Endodermal cell (in vitro differentiated cells): ENCODE data around the gene CNOT4. TPM values are rescaled to one million over a fixed set of nuclear protein-coding genes. Genes with fewer than 3 reads are reported as not detected.
"Not testable (repeated sequence)": the region's sequence is repeated elsewhere in the genome, so short reads cannot be mapped to it uniquely, and the experiment has no call there.

Source experiments
- DNase-seq: peaks from one replicate; pipeline ENCODE4 v3.0.0-alpha.2; 2017
- H3K27ac ChIP-seq: 2 replicates; pipeline ENCODE4 v1.5.1; 2013; ENCODE audit warnings: mild to moderate bottlenecking, low read depth, low read length, moderate library complexity
- H3K27me3 ChIP-seq: 2 replicates; pipeline ENCODE4 v1.6.1; 2013; ENCODE audit warnings: mild to moderate bottlenecking, low read length, moderate library complexity; ENCODE audit not compliant: insufficient read depth, control insufficient read depth, poor library complexity, severe bottlenecking
- H3K36me3 ChIP-seq: 2 replicates; pipeline ENCODE4 v1.7.0; 2013; ENCODE audit warnings: mild to moderate bottlenecking, low read length, moderate library complexity; ENCODE audit not compliant: control insufficient read depth, insufficient read depth
- H3K4me1 ChIP-seq: one replicate; pipeline ENCODE4 v1.7.0; 2013; ENCODE audit warnings: low read length; ENCODE audit not compliant: control insufficient read depth, insufficient read depth
- H3K4me3 ChIP-seq: 2 replicates; pipeline ENCODE4 v1.5.1; 2013; ENCODE audit warnings: mild to moderate bottlenecking, low read length, moderate library complexity
- H3K9ac ChIP-seq: 2 replicates; pipeline ENCODE4 v1.6.1; 2013; ENCODE audit warnings: mild to moderate bottlenecking, low read length, moderate library complexity; ENCODE audit not compliant: poor library complexity, severe bottlenecking; ENCODE audit errors: extremely low read depth
- H3K9me3 ChIP-seq: 2 replicates; pipeline ENCODE4 v1.6.1; 2013; ENCODE audit warnings: mild to moderate bottlenecking, low read length, moderate library complexity; ENCODE audit not compliant: control insufficient read depth
- H3K27ac Mint-ChIP-seq: 2 replicates; pipeline ENCODE4 v1.8.0; 2020; ENCODE audit warnings: mixed read lengths
- H3K27me3 Mint-ChIP-seq: 2 replicates; pipeline ENCODE4 v1.8.0; 2021; ENCODE audit warnings: mild to moderate bottlenecking, mixed read lengths; ENCODE audit not compliant: insufficient read depth
- H3K36me3 Mint-ChIP-seq: 2 replicates; pipeline ENCODE4 v1.8.0; 2020; ENCODE audit warnings: low read depth, mixed read lengths
- H3K4me1 Mint-ChIP-seq: 2 replicates; pipeline ENCODE4 v1.8.0; 2020; ENCODE audit warnings: mixed read lengths
- H3K4me3 Mint-ChIP-seq: 2 replicates; pipeline ENCODE4 v1.8.0; 2020; ENCODE audit warnings: mild to moderate bottlenecking, moderate library complexity, mixed read lengths
- H3K9me3 Mint-ChIP-seq: 2 replicates; pipeline ENCODE4 v1.8.0; 2020; ENCODE audit warnings: mild to moderate bottlenecking, mixed read lengths
- CTCF ChIP-seq: fragments of 200-600 bp; sonication (generic); conservative IDR thresholded peaks from 2 replicates; pipeline ENCODE4 v1.5.0; 2021; ENCODE audit warnings: antibody characterized with exemption, mild to moderate bottlenecking
- WGBS, 2 experiments: methylation state at CpG; one replicate each; pipeline versions ENCODE4 v1.1.5 to v1.1.7; 2013; ENCODE audit warnings: missing lambda C conversion rate in 2 of 2, mixed read lengths in 1 of 2; ENCODE audit not compliant: insufficient coverage in 1 of 2, insufficient read length in 1 of 2; 5-methylcytosine and 5-hydroxymethylcytosine counted together
- total RNA-seq, 2 donors: library from RNA; stranded (reverse); fragmentation: NEBNext Ultra II Directional in 1 of 2; extraction: Animal tissue kit (Norgen Biotek cat#: 25700) in 1 of 2; gene quantifications; 2 replicates in 1 of 2; 3 replicates in 1 of 2; pipeline ENCODE4 v1.2.1, GENCODE V29; 2021

Gene CNOT4
- total RNA-seq, 2 donors from 2014 or later: 22.7 to 23.8 TPM

GRCh38 chr7:135445690-135446089 lies 64.2 kb downstream of the CNOT4 start:
- TF ChIP-seq CTCF: no peak
- no peak overlapping the region for H3K27ac Mint-ChIP-seq
- H3K27ac ChIP-seq: no peak overlapping the region
- no peak for DNase-seq
- H3K36me3 ChIP-seq: peaks cover 4% of the 10 kb centered on the region
- no peaks in the 10 kb centered on the region for H3K4me1 Mint-ChIP-seq
- H3K4me3 ChIP-seq: no peak overlapping the region
- no peak overlapping the region for H3K4me3 Mint-ChIP-seq
- peaks cover 6% of the 10 kb centered on the region for H3K36me3 Mint-ChIP-seq
- H3K27me3 Mint-ChIP-seq: no peaks in the 10 kb centered on the region
- H3K27me3 ChIP-seq: no peaks in the 10 kb centered on the region
- peaks cover 3% of the 10 kb centered on the region for H3K9me3 ChIP-seq
- no peak overlapping the region for H3K9ac ChIP-seq
- H3K4me1 ChIP-seq: no peaks in the 10 kb centered on the region
- no peaks in the 10 kb centered on the region for H3K9me3 Mint-ChIP-seq

GRCh38 chr7:135445266-135445665 lies 64.6 kb downstream of the CNOT4 start:
- not testable (repeated sequence) for H3K9me3 Mint-ChIP-seq, H3K9me3 ChIP-seq, H3K27ac Mint-ChIP-seq, DNase-seq, H3K27ac ChIP-seq, H3K4me1 ChIP-seq, H3K4me3 ChIP-seq, H3K27me3 ChIP-seq, H3K36me3 ChIP-seq, H3K36me3 Mint-ChIP-seq, H3K9ac ChIP-seq, H3K4me3 Mint-ChIP-seq, H3K27me3 Mint-ChIP-seq, H3K4me1 Mint-ChIP-seq
- no CpG with 5 or more reads among the region's 2 CpGs for WGBS, 2 experiments

GRCh38 chr7:135441791-135442190 lies 68.1 kb downstream of the CNOT4 start:
- Mint-ChIP-seq H3K27ac (no peak overlapping the region), H3K4me1 (no peaks in the 10 kb centered on the region), H3K4me3 (no peak overlapping the region), H3K27me3 (no peaks in the 10 kb centered on the region), H3K36me3 (peaks cover 16% of the 10 kb centered on the region), H3K9me3 (no peaks in the 10 kb centered on the region)
- H3K27me3 ChIP-seq: no peaks in the 10 kb centered on the region
- H3K4me3 ChIP-seq: no peak overlapping the region
- H3K9me3 ChIP-seq: peaks cover 3% of the 10 kb centered on the region
- H3K9ac ChIP-seq: no peak overlapping the region
- no peak overlapping the region for H3K27ac ChIP-seq
- no peak for TF ChIP-seq CTCF
- DNase-seq: no peak
- peaks cover 13% of the 10 kb centered on the region for H3K36me3 ChIP-seq
- no peaks in the 10 kb centered on the region for H3K4me1 ChIP-seq

- no peak overlapping the region for H3K27ac Mint-ChIP-seq
- TF ChIP-seq CTCF: no peak
- Histone ChIP-seq H3K27ac (no peak overlapping the region), H3K4me3 (no peak overlapping the region), H3K9ac (no peak overlapping the region), H3K27me3 (no peaks in the 10 kb centered on the region), H3K36me3 (peaks cover 24% of the 10 kb centered on the region), H3K4me1 (no peaks in the 10 kb centered on the region), H3K9me3 (peaks cover 16% of the 10 kb centered on the region)
- no peak overlapping the region for H3K4me3 Mint-ChIP-seq
- H3K9me3 Mint-ChIP-seq: peaks cover 9% of the 10 kb centered on the region
- 98 to 100% methylated on average over 4 of the region's 4 CpGs for WGBS, 2 experiments
- no peak for DNase-seq
- peaks cover 29% of the 10 kb centered on the region for H3K36me3 Mint-ChIP-seq
- H3K27me3 Mint-ChIP-seq: no peaks in the 10 kb centered on the region
- H3K4me1 Mint-ChIP-seq: no peaks in the 10 kb centered on the region
These were observed 75.9 kb downstream of the CNOT4 start for GRCh38 chr7:135434047-135434446.
